K562 (cell line): Measurements from ENCODE around the gene MALAT1. TPM values are rescaled to one million over a fixed set of nuclear protein-coding genes. Genes with fewer than 3 reads are reported as not detected.

Source experiments
- CHD1 ChIP-seq: fragments of 200-600 bp; sonication (generic); IDR thresholded peaks from one replicate; pipeline ENCODE4 v1.6.1; 2012; ENCODE audit warnings: mild to moderate bottlenecking, moderate library complexity, low read length, inconsistent platforms
- HNRNPL ChIP-seq: fragments of 200-400 bp; formaldehyde crosslinking; IDR thresholded peaks from 2 replicates; pipeline ENCODE4 v1.6.1; 2017; ENCODE audit warnings: low read depth, mild to moderate bottlenecking, low read length
- MED1 ChIP-seq: sonication (generic); formaldehyde crosslinking; IDR thresholded peaks from 2 replicates; pipeline ENCODE4 v1.8.1; 2023; ENCODE audit warnings: missing genetic modification reagents, borderline replicate concordance
- POU5F1 ChIP-seq: fragments of 150-350 bp; IDR thresholded peaks from 2 replicates; pipeline ENCODE4 v1.6.1; 2014; ENCODE audit warnings: borderline replicate concordance, low read length, low read depth, mild to moderate bottlenecking; ENCODE audit not compliant: partially characterized antibody
- RBFOX2 ChIP-seq: fragments of 200-400 bp; formaldehyde crosslinking; IDR thresholded peaks from 2 replicates; pipeline ENCODE4 v1.6.1; 2017; ENCODE audit warnings: low read depth, mild to moderate bottlenecking, low read length, moderate library complexity
- SRSF1 ChIP-seq: fragments of 200-400 bp; formaldehyde crosslinking; IDR thresholded peaks from 2 replicates; pipeline ENCODE4 v1.6.1; 2017; ENCODE audit warnings: mild to moderate bottlenecking, low read depth, low read length, moderate library complexity
- ZNF23 ChIP-seq: fragments of 250-450 bp; sonication (Bioruptor Pico); IDR thresholded peaks from 2 replicates; pipeline ENCODE4 v1.4.0; 2020; ENCODE audit warnings: mild to moderate bottlenecking
- ZNF316 ChIP-seq: fragments of 450-650 bp; IDR thresholded peaks from 2 replicates; pipeline ENCODE4 v1.6.1; 2016
- polyA plus RNA-seq, 8 experiments: library from polyadenylated mRNA; depleted of rRNA in 4 of 8; stranded (reverse) in 5 of 8; unstranded in 3 of 8; fragments of >200 nt; fragmentation: Nextera tagmentation in 2 of 8; fragmentation: Illumina TruSeq in 1 of 8; extraction: Ambion mirVana in 2 of 8; extraction: Trizol in 1 of 8; gene quantifications; 2 replicates each; pipeline versions ENCODE4 v1.2.1 to v1.2.3, GENCODE V29; 2011 to 2014; ENCODE audit warnings: inconsistent platforms in 1 of 8, missing spikeins in 1 of 8
- total RNA-seq, 7 experiments: library from RNA; depleted of rRNA in 6 of 7; stranded (reverse); fragments of >200 nt in 6 of 7; fragmentation: Illumina TruSeq in 2 of 7; extraction: Trizol in 2 of 7; gene quantifications; 2 replicates each; pipeline versions ENCODE4 v1.2.1 to v1.2.3, GENCODE V29; 2011 to 2021; ENCODE audit warnings: low replicate concordance in 1 of 7
- TF ChIP-seq, protein P1 (sequence below): fragments of 250-450 bp; sonication (Bioruptor Pico); IDR thresholded peaks from 2 replicates; pipeline ENCODE4 v1.4.0; 2020; ENCODE audit warnings: mild to moderate bottlenecking, moderate library complexity, borderline replicate concordance
- TF ChIP-seq, protein P2 (sequence below): sonication (generic); formaldehyde crosslinking; IDR thresholded peaks from 2 replicates; pipeline ENCODE4 v1.8.1; 2023; ENCODE audit warnings: mild to moderate bottlenecking, missing genetic modification reagents, moderate library complexity
- TF ChIP-seq, protein P3 (sequence below): fragments of 250-450 bp; sonication (Bioruptor Pico); IDR thresholded peaks from 2 replicates; pipeline ENCODE4 v1.4.0; 2020
- TF ChIP-seq, protein P4 (sequence below): fragments of 250-450 bp; sonication (Bioruptor Pico); IDR thresholded peaks from 2 replicates; pipeline ENCODE4 v1.8.0; 2022; ENCODE audit warnings: inconsistent platforms

Gene MALAT1
- total and polyA plus RNA-seq, 9 of the 15 experiments (the other 6 are each of a cell fraction or from before 2014, with no cell fraction given): 363 to 8,715 (median 2,351) TPM

- TF ChIP-seq POU5F1 (no peak), CHD1 (peak; percentile 22), ZNF23 (no peak), ZNF316 (no peak), RBFOX2 (no peak), HNRNPL (no peak), MED1 (CRISPR knock-in tag) (no peak), SRSF1 (no peak)
- TF ChIP-seq, protein P1, sequence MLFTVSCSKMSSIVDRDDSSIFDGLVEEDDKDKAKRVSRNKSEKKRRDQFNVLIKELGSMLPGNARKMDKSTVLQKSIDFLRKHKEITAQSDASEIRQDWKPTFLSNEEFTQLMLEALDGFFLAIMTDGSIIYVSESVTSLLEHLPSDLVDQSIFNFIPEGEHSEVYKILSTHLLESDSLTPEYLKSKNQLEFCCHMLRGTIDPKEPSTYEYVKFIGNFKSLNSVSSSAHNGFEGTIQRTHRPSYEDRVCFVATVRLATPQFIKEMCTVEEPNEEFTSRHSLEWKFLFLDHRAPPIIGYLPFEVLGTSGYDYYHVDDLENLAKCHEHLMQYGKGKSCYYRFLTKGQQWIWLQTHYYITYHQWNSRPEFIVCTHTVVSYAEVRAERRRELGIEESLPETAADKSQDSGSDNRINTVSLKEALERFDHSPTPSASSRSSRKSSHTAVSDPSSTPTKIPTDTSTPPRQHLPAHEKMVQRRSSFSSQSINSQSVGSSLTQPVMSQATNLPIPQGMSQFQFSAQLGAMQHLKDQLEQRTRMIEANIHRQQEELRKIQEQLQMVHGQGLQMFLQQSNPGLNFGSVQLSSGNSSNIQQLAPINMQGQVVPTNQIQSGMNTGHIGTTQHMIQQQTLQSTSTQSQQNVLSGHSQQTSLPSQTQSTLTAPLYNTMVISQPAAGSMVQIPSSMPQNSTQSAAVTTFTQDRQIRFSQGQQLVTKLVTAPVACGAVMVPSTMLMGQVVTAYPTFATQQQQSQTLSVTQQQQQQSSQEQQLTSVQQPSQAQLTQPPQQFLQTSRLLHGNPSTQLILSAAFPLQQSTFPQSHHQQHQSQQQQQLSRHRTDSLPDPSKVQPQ (CRISPR knock-in tag): no peak
- TF ChIP-seq, protein P2, sequence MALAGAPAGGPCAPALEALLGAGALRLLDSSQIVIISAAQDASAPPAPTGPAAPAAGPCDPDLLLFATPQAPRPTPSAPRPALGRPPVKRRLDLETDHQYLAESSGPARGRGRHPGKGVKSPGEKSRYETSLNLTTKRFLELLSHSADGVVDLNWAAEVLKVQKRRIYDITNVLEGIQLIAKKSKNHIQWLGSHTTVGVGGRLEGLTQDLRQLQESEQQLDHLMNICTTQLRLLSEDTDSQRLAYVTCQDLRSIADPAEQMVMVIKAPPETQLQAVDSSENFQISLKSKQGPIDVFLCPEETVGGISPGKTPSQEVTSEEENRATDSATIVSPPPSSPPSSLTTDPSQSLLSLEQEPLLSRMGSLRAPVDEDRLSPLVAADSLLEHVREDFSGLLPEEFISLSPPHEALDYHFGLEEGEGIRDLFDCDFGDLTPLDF: no peak
- TF ChIP-seq, protein P3, sequence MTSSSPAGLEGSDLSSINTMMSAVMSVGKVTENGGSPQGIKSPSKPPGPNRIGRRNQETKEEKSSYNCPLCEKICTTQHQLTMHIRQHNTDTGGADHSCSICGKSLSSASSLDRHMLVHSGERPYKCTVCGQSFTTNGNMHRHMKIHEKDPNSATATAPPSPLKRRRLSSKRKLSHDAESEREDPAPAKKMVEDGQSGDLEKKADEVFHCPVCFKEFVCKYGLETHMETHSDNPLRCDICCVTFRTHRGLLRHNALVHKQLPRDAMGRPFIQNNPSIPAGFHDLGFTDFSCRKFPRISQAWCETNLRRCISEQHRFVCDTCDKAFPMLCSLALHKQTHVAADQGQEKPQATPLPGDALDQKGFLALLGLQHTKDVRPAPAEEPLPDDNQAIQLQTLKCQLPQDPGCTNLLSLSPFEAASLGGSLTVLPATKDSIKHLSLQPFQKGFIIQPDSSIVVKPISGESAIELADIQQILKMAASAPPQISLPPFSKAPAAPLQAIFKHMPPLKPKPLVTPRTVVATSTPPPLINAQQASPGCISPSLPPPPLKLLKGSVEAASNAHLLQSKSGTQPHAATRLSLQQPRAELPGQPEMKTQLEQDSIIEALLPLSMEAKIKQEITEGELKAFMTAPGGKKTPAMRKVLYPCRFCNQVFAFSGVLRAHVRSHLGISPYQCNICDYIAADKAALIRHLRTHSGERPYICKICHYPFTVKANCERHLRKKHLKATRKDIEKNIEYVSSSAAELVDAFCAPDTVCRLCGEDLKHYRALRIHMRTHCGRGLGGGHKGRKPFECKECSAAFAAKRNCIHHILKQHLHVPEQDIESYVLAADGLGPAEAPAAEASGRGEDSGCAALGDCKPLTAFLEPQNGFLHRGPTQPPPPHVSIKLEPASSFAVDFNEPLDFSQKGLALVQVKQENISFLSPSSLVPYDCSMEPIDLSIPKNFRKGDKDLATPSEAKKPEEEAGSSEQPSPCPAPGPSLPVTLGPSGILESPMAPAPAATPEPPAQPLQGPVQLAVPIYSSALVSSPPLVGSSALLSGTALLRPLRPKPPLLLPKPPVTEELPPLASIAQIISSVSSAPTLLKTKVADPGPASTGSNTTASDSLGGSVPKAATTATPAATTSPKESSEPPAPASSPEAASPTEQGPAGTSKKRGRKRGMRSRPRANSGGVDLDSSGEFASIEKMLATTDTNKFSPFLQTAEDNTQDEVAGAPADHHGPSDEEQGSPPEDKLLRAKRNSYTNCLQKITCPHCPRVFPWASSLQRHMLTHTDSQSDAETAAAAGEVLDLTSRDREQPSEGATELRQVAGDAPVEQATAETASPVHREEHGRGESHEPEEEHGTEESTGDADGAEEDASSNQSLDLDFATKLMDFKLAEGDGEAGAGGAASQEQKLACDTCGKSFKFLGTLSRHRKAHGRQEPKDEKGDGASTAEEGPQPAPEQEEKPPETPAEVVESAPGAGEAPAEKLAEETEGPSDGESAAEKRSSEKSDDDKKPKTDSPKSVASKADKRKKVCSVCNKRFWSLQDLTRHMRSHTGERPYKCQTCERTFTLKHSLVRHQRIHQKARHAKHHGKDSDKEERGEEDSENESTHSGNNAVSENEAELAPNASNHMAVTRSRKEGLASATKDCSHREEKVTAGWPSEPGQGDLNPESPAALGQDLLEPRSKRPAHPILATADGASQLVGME (CRISPR knock-in tag): no peak
- TF ChIP-seq, protein P4, sequence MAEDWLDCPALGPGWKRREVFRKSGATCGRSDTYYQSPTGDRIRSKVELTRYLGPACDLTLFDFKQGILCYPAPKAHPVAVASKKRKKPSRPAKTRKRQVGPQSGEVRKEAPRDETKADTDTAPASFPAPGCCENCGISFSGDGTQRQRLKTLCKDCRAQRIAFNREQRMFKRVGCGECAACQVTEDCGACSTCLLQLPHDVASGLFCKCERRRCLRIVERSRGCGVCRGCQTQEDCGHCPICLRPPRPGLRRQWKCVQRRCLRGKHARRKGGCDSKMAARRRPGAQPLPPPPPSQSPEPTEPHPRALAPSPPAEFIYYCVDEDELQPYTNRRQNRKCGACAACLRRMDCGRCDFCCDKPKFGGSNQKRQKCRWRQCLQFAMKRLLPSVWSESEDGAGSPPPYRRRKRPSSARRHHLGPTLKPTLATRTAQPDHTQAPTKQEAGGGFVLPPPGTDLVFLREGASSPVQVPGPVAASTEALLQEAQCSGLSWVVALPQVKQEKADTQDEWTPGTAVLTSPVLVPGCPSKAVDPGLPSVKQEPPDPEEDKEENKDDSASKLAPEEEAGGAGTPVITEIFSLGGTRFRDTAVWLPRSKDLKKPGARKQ (CRISPR knock-in tag): no peak
Measured at GRCh38 chr11:65496304-65497140, 2.3 kb upstream of the MALAT1 start (continued).
